Measurements from ENCODE around the gene ATF7IP. TPM values are rescaled to one million over a fixed set of nuclear protein-coding genes. Genes with fewer than 3 reads are reported as not detected.
A peak's percentile ranks its signal among the peaks of the same experiment; 100 is the strongest.

ATF7IP gene
- total RNA-seq, 2 donors from 2014 or later, result 78.1 to 85.5 TPM

GRCh38 chr12:14482886-14483285 is 117.4 kb downstream of the ATF7IP start:
- DNase-seq (ENCODE audit: low spot score in 2 of 2), result no peak
- Mint-ChIP-seq H3K36me3 (peaks cover 20 to 66% of the 10 kb centered on the region in 2 donors), H3K27ac (peak overlapping the region in 1 of 2 donors; percentile 18), H3K9me3 (no peaks in the 10 kb centered on the region)
- no peak for ATAC-seq

- peaks cover 0 to 4% of the 10 kb centered on the region in 2 donors for H3K9me3 Mint-ChIP-seq
- DNase-seq (ENCODE audit: low spot score in 2 of 2) (no peak), ATAC-seq (no peak)
- H3K27ac Mint-ChIP-seq, result peak overlapping the region; percentile 25 to 45
- peaks cover 35 to 53% of the 10 kb centered on the region in 2 donors for H3K36me3 Mint-ChIP-seq
Measured at GRCh38 chr12:14495326-14495725, 129.8 kb downstream of the ATF7IP start.

DNA sequence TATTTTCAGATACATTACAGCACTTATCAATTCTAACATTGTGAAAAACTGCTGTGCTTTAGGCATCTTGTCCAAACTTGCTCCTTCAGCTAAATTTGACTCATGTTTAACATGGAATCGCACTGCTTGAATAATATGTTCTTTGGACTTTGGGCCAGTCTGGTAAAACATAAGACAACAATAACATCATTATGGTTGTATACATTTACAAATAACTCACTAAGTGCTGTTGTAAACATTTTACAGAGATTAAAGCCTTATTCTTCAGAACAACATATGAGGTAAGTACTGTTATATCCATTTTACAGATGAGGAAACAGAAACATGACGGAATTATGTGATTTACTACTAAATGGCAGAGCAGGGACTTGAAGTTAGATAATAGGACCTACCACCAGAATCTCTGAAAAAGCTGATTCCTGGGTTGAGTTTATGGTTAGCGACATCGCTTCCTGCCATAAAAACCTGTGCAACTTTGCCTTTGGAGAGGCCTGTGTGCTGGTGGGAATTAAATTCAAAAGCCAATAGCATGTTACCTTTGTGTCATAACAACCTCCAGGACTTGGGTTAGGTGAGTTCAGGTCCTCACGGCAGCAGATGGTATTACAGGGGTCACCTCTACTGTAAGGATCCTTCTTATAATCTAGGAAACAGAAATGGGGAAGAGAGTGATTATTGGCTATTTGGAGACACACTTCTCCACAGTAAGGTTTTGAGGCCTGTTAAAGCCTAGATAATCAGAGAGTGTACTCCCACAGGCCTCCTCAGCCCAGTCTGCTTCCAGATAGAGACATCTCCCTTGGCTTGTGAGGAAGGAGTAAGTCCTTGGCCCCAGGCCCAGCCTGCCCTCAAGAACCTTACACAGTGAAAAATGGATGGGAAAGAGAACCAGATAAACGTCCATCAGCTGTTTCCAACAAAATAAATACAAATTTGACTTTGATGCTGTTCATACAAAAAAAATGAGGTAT is 140.4 kb downstream of the ATF7IP start:
- no peaks in the 10 kb centered on the region for H3K9me3 Mint-ChIP-seq
- no peak for DNase-seq (ENCODE audit: low spot score in 2 of 2)
- ATAC-seq, result no peak
- H3K27ac Mint-ChIP-seq, result no peak overlapping the region
- peaks cover 0 to 16% of the 10 kb centered on the region in 2 donors for H3K36me3 Mint-ChIP-seq

DNA sequence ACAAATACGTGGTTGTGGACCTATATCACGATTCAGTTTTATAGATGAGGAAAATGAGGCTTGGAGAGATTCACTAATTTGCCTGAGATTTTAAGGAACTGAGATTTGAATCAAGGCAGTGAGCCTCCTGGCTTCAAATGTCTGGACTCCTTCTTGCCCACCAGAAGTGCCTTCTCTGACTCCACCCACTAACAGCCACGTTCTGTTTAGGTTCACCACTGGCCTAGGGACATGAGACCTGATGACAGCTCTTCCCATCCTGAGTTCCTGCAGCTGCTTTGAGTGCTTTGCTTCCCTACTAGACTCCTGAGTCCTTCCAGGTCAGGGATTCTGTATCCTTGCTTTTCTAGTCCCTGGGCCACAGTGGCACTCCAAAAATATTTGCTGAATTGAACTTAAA is 145.1 kb downstream of the ATF7IP start:
- H3K27ac Mint-ChIP-seq, result peak overlapping the region in 1 of 2 donors; percentile 67
- ATAC-seq (no peak), DNase-seq (ENCODE audit: low spot score in 2 of 2) (no peak)
- H3K9me3 Mint-ChIP-seq, result no peaks in the 10 kb centered on the region
- no peaks in the 10 kb centered on the region for H3K36me3 Mint-ChIP-seq

DNA sequence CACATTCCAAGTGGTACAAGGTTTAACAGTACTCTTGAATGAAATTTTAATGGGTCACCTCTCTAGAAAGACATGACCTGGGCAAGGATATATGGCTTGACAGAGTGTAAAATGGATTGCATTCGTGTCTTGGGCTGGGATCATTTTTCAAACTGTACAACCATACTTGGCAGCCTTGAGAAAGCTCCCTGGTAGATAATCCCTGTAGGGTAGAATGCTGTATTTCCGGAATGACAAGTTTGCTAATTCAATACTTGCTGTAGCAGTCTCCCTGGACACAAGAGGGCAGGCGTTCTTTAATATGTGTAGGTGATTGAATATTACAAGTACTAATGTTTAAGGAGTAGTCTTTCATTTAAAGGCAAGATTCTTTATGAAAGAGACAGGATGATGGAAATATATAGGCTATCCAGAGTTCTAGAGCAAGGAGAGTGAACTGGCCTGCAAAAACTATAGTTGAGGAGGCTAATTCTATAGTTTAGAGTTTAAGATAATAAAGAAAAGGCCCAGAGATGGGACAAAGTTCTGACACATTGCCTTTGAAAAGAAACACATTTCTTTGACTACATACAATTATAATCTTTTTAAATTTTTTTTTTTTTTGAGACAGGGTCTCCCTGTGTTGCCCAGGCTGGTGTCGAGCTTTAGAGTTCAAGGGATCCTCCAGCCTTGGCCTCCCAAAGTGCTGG is 148.8 kb downstream of the ATF7IP start:
- ATAC-seq (no peak), DNase-seq (ENCODE audit: low spot score in 2 of 2) (no peak)
- Mint-ChIP-seq H3K9me3 (no peaks in the 10 kb centered on the region), H3K36me3 (no peaks in the 10 kb centered on the region), H3K27ac (no peak overlapping the region)

GRCh38 chr12:14514946-14515345 is 149.5 kb downstream of the ATF7IP start:
- ATAC-seq, result no peak
- no peak for DNase-seq (ENCODE audit: low spot score in 2 of 2)
- H3K36me3 Mint-ChIP-seq, result peaks cover 0 to 5% of the 10 kb centered on the region in 2 donors
- H3K9me3 Mint-ChIP-seq, result peaks cover 4 to 5% of the 10 kb centered on the region in 2 donors
- no peak overlapping the region for H3K27ac Mint-ChIP-seq

- DNase-seq (ENCODE audit: low spot score in 2 of 2) (no peak), ATAC-seq (no peak)
- H3K9me3 Mint-ChIP-seq, result peaks cover 35 to 49% of the 10 kb centered on the region in 2 donors
- H3K27ac Mint-ChIP-seq, result no peak overlapping the region
- peaks cover 21 to 30% of the 10 kb centered on the region in 2 donors for H3K36me3 Mint-ChIP-seq
Measured at GRCh38 chr12:14521822-14522221, 156.3 kb downstream of the ATF7IP start.

DNA sequence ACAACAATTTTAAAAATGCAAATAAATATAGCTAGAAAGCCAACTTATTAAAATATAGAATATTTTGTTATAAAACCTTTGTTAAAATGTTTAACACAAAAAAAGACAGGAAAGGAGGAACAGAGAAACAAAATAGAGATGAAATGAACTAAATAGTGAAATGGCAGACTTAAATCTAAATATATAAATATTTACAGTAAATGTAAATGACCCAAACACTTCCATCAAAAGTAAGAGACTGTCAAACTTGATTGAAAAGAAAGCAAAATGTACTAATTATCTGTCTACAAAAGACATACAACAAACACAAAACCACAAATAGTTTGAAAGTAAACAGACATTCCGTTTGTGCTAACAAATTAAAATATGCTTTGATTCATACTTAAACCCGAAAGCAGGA is 160.5 kb downstream of the ATF7IP start:
- ATAC-seq (no peak), DNase-seq (ENCODE audit: low spot score in 2 of 2) (no peak)
- Mint-ChIP-seq H3K27ac (no peak overlapping the region), H3K9me3 (peaks cover 28 to 37% of the 10 kb centered on the region in 2 donors), H3K36me3 (peaks cover 21 to 23% of the 10 kb centered on the region in 2 donors)

DNA sequence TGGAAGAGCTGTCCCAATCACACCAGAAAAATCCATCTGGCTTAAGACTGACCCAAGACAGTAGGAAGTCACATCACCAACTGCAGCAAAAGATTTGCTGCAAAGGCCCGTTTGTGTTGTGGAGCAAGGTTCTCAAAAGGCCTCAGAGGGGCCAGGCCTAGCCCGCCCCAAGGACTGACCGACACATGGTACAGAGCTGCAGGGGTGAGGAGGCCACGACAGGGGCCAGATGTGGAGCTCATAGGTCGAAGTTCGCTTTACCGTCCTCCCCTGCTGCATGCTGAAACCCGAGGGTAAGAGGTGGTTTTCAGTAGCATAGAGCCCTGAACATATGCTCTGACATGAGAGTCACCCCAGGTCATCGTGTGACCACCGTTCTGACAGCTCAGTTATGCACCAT is 166.7 kb downstream of the ATF7IP start:
- no peaks in the 10 kb centered on the region for H3K36me3 Mint-ChIP-seq
- ATAC-seq, result no peak
- DNase-seq (ENCODE audit: low spot score in 2 of 2), result no peak
- peak overlapping the region in 1 of 2 donors; percentile 17 for H3K27ac Mint-ChIP-seq
- no peaks in the 10 kb centered on the region for H3K9me3 Mint-ChIP-seq

- DNase-seq (ENCODE audit: low spot score in 2 of 2) (no peak), ATAC-seq (no peak)
- Mint-ChIP-seq H3K36me3 (no peaks in the 10 kb centered on the region), H3K9me3 (no peaks in the 10 kb centered on the region), H3K27ac (no peak overlapping the region)
Measured at GRCh38 chr12:14537088-14537487, 171.6 kb downstream of the ATF7IP start.

DNA sequence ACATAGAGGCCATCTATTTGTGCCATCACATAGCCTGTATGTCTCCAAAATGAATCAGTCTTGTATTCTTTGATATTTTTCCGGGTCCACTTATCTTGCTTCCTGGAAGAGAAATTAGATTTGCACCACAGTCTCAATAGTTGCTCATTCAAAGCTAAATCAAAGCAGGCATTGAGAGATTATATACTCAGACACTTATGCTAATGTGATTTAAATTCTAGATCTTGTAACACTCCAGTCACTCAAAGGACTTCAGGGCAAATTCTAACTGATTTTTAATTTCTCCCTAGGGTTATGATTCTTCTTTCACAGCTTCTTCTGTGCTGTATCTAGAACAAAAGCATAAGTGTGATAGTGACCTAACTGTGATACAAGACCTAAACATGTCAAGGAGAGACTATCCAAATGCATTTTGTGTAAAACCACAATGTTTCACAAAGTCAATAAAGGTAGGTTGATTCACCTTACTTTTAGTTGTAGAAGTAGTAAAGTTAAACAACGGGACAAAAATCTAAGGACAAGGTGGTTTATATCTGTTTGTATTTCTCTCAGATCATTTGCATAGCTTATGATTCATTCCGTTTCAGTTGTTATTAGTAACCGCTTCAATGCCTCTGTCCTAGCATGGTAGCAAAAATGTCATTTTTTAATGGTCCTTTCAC is 175.4 kb downstream of the ATF7IP start:
- no peaks in the 10 kb centered on the region for H3K36me3 Mint-ChIP-seq
- H3K27ac Mint-ChIP-seq, result no peak overlapping the region
- peak; percentile 26 to 86 for ATAC-seq
- no peak for DNase-seq (ENCODE audit: low spot score in 2 of 2)
- H3K9me3 Mint-ChIP-seq, result no peaks in the 10 kb centered on the region

GRCh38 chr12:14545144-14546124 is 180.0 kb downstream of the ATF7IP start:
- H3K36me3 Mint-ChIP-seq, result no peaks in the 10 kb centered on the region
- no peaks in the 10 kb centered on the region for H3K9me3 Mint-ChIP-seq
- DNase-seq (ENCODE audit: low spot score in 2 of 2) (no peak), ATAC-seq (no peak)
- H3K27ac Mint-ChIP-seq, result no peak overlapping the region

- ATAC-seq (no peak), DNase-seq (ENCODE audit: low spot score in 2 of 2) (no peak)
- Mint-ChIP-seq H3K36me3 (no peaks in the 10 kb centered on the region), H3K27ac (no peak overlapping the region), H3K9me3 (no peaks in the 10 kb centered on the region)
Measured at GRCh38 chr12:14547571-14547970, 182.1 kb downstream of the ATF7IP start.

DNA sequence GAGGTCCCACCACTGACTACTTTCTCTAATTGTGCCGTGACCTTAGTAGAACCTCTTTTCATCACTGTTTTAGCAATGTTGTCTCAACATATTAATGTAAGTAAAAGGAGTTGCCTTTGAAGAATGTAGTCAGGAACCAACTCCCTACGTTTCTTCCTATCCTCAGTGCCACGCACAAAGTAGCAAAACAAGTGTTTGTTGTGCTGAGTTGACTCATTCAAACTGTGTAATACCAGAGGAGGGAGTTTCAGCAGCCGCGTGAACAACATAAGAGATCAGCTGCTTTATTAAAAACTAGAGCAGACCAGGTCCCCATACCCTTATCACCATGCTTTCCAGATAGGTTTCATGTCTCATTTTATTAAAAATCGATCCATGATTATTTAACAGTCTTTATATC is 183.1 kb downstream of the ATF7IP start:
- DNase-seq (ENCODE audit: low spot score in 2 of 2) (no peak), ATAC-seq (no peak)
- no peaks in the 10 kb centered on the region for H3K9me3 Mint-ChIP-seq
- no peaks in the 10 kb centered on the region for H3K36me3 Mint-ChIP-seq
- H3K27ac Mint-ChIP-seq, result no peak overlapping the region

Measured in activated naive CD4-positive, alpha-beta T cell treated with anti-CD3 and anti-CD28 coated beads, Interleukin-2, amount 50 U/mL, for 72 hours (primary cell).